ENCODE measurements around the gene LONRF2.

LONRF2 gene

GRCh38 chr2:100271210-100271609, 51.1 kb downstream of the LONRF2 start:
- Histone ChIP-seq H3K36me3 (no peaks in the 10 kb centered on the region), H3K27ac (no peak overlapping the region), H3K9me3 (ENCODE audit: severe bottlenecking) (no peaks in the 10 kb centered on the region), H3K4me3 (ENCODE audit: low read depth, low read length) (no peak overlapping the region), H3K27me3 (ENCODE audit: insufficient read depth, low read depth, severe bottlenecking) (peaks cover 6% of the 10 kb centered on the region)
- TF ChIP-seq CTCF (IDR thresholded peaks at IDR 0.05; ENCODE audit: low read depth, low read length) = no peak
- no peak for DNase-seq

GRCh38 chr2:100270381-100271146, 51.7 kb downstream of the LONRF2 start:
- H3K27ac ChIP-seq = no peak overlapping the region
- no peaks in the 10 kb centered on the region for H3K36me3 ChIP-seq
- no peaks in the 10 kb centered on the region for H3K9me3 ChIP-seq (ENCODE audit: severe bottlenecking)
- no peak for TF ChIP-seq CTCF (IDR thresholded peaks at IDR 0.05; ENCODE audit: low read depth, low read length)
- H3K27me3 ChIP-seq (ENCODE audit: insufficient read depth, low read depth, severe bottlenecking) = peaks cover 6% of the 10 kb centered on the region
- no peak overlapping the region for H3K4me3 ChIP-seq (ENCODE audit: low read depth, low read length)
- DNase-seq = no peak

GRCh38 chr2:100269889-100270288, 52.4 kb downstream of the LONRF2 start:
- Histone ChIP-seq H3K27ac (no peak overlapping the region), H3K9me3 (ENCODE audit: severe bottlenecking) (no peaks in the 10 kb centered on the region), H3K36me3 (no peaks in the 10 kb centered on the region), H3K27me3 (ENCODE audit: insufficient read depth, low read depth, severe bottlenecking) (peaks cover 6% of the 10 kb centered on the region), H3K4me3 (ENCODE audit: low read depth, low read length) (no peak overlapping the region)
- no peak for DNase-seq
- TF ChIP-seq CTCF (IDR thresholded peaks at IDR 0.05; ENCODE audit: low read depth, low read length) = no peak

- no peak for TF ChIP-seq CTCF (IDR thresholded peaks at IDR 0.05; ENCODE audit: low read depth, low read length)
- H3K27me3 ChIP-seq (ENCODE audit: insufficient read depth, low read depth, severe bottlenecking) = peaks cover 10% of the 10 kb centered on the region
- DNase-seq = no peak
- no peak overlapping the region for H3K4me3 ChIP-seq (ENCODE audit: low read depth, low read length)
- no peaks in the 10 kb centered on the region for H3K9me3 ChIP-seq (ENCODE audit: severe bottlenecking)
- no peaks in the 10 kb centered on the region for H3K36me3 ChIP-seq
- no peak overlapping the region for H3K27ac ChIP-seq
Observed at GRCh38 chr2:100268986-100269385, 53.3 kb downstream of the LONRF2 start.

GRCh38 chr2:100267751-100268150, 54.5 kb downstream of the LONRF2 start:
- H3K9me3 ChIP-seq (ENCODE audit: severe bottlenecking) = no peaks in the 10 kb centered on the region
- no peak for DNase-seq
- no peak overlapping the region for H3K4me3 ChIP-seq (ENCODE audit: low read depth, low read length)
- H3K36me3 ChIP-seq = no peaks in the 10 kb centered on the region
- peaks cover 18% of the 10 kb centered on the region for H3K27me3 ChIP-seq (ENCODE audit: insufficient read depth, low read depth, severe bottlenecking)
- TF ChIP-seq CTCF (IDR thresholded peaks at IDR 0.05; ENCODE audit: low read depth, low read length) = no peak
- no peak overlapping the region for H3K27ac ChIP-seq

GRCh38 chr2:100266126-100266525, 56.2 kb downstream of the LONRF2 start:
- H3K27ac ChIP-seq = no peak overlapping the region
- DNase-seq = no peak
- no peaks in the 10 kb centered on the region for H3K36me3 ChIP-seq
- TF ChIP-seq CTCF (IDR thresholded peaks at IDR 0.05; ENCODE audit: low read depth, low read length) = no peak
- H3K4me3 ChIP-seq (ENCODE audit: low read depth, low read length) = no peak overlapping the region
- peaks cover 18% of the 10 kb centered on the region for H3K27me3 ChIP-seq (ENCODE audit: insufficient read depth, low read depth, severe bottlenecking)
- H3K9me3 ChIP-seq (ENCODE audit: severe bottlenecking) = no peaks in the 10 kb centered on the region
